GM12864 (cell line): ENCODE data around the gene TLDC2.

Experiments
- DNase-seq: peaks from one replicate; pipeline ENCODE4 v3.0.0-alpha.2; 2011; ENCODE audit warnings: low read depth
- H3K4me3 ChIP-seq: 2 replicates; pipeline ENCODE4 v1.5.1; 2011; ENCODE audit warnings: mild to moderate bottlenecking, low read depth, low read length, control low read depth
- TF ChIP-seq, protein P1 (sequence below): IDR thresholded peaks from 2 replicates; pipeline ENCODE4 v1.5.1; 2011; ENCODE audit warnings: low read depth, mild to moderate bottlenecking, moderate library complexity, low read length, control low read depth, inconsistent platforms; ENCODE audit errors: missing control alignments

TLDC2 gene

DNA sequence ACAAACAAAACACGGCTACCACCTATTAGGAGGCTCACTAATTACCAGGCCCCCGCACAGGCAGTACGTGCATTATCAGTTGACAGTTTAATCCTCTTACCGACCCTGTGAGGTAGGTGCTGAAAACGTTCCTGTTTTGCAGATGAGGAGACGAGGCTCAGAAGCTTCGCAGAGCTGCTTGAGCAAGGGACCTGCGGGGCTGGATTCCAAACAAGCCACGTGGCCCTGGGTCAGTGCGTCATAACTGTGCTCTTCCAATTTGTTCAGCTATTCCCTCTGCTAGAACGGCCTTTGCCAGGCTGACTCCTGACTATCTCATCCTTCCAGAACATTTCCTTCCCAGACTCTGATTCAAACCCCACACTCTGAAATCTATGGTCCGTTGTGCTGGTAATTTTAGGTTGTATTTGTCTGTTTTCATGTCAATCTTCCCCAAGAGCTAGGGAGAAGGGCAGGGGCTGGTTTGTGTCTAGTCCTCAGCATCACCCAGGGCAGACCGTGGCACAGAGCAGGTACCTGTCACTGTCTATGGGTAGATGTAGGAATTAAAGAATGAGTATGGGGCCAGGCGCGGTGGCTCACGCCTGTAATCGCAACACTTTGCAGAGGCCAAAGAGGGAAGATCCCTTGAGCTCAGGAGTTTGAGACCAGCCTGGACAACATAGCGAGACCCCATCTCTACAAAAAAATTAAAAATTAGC lies 28.8 kb upstream of the TLDC2 start:
- DNase-seq = no peak
- H3K4me3 ChIP-seq = no peak overlapping the region
- TF ChIP-seq, protein P1, sequence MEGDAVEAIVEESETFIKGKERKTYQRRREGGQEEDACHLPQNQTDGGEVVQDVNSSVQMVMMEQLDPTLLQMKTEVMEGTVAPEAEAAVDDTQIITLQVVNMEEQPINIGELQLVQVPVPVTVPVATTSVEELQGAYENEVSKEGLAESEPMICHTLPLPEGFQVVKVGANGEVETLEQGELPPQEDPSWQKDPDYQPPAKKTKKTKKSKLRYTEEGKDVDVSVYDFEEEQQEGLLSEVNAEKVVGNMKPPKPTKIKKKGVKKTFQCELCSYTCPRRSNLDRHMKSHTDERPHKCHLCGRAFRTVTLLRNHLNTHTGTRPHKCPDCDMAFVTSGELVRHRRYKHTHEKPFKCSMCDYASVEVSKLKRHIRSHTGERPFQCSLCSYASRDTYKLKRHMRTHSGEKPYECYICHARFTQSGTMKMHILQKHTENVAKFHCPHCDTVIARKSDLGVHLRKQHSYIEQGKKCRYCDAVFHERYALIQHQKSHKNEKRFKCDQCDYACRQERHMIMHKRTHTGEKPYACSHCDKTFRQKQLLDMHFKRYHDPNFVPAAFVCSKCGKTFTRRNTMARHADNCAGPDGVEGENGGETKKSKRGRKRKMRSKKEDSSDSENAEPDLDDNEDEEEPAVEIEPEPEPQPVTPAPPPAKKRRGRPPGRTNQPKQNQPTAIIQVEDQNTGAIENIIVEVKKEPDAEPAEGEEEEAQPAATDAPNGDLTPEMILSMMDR = no peak

DNA sequence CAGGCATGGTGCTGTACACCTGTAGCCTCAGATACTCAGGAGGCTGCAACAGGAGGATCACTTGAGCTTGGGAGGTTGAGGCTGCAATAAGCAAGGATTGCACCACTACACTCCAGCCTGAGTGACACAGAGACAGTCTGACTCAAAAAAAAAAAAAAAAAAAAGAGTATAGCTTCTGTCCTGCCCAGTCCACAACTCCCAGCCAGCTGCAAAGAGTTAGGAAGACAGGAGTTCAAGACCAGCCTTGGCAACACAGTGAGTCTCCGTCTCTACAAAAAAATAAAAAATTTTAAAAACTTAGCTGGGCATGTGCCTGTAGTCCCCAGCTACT lies 28.3 kb upstream of the TLDC2 start:
- H3K4me3 ChIP-seq = no peak overlapping the region
- TF ChIP-seq, protein P1 = no peak
- no peak for DNase-seq

DNA sequence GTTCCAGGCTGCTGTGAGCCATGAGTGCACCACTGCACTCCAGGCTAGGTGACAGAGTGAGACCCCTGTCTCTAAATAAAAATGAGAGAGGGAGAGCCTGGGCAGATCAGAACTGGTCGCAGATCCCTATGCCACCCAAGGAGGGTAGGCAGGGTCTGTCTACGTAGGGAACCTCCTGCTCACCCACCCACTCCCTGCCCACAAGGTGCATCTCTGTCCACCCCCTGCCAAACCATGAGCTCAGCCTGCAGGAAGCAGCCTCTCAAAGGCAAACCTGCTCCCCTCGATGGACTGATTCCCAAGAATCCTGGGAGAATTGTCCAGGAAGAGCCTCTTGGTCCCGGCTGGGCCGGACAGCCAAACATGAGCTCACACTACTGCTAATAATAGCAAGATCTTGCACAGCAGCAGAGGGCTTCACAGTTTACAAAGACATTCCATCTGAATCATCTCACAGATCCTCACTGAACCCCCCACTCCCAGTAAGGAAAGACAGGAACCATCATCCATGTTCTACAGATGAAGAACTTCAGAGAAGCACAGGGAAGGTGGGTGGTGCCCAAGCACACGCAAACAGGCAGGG lies 27.8 kb upstream of the TLDC2 start:
- no peak overlapping the region for H3K4me3 ChIP-seq
- DNase-seq = no peak

DNA sequence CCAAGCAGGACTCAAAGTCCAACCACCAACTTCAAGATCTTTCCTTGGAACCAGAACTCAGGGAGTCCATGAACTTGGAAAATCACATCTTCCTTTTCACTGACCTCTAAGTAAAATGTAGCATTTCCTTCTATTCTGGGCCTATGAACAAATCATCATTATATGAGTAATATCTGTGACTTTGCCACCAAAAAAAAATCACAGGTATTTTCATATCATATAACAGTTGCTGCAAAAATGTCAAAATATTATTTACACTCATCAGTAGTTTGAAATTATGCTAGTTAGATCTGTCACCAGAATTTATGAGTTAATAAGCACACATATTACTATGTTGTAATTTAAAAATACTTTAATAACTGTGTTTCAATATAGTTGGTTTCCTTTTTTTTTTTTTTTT lies 27.3 kb upstream of the TLDC2 start:
- DNase-seq = no peak
- TF ChIP-seq, protein P1 = no peak
- no peak overlapping the region for H3K4me3 ChIP-seq

More for the DNA sequence above, 27.8 kb upstream of the TLDC2 start:
- TF ChIP-seq, protein P1 = no peak

DNA sequence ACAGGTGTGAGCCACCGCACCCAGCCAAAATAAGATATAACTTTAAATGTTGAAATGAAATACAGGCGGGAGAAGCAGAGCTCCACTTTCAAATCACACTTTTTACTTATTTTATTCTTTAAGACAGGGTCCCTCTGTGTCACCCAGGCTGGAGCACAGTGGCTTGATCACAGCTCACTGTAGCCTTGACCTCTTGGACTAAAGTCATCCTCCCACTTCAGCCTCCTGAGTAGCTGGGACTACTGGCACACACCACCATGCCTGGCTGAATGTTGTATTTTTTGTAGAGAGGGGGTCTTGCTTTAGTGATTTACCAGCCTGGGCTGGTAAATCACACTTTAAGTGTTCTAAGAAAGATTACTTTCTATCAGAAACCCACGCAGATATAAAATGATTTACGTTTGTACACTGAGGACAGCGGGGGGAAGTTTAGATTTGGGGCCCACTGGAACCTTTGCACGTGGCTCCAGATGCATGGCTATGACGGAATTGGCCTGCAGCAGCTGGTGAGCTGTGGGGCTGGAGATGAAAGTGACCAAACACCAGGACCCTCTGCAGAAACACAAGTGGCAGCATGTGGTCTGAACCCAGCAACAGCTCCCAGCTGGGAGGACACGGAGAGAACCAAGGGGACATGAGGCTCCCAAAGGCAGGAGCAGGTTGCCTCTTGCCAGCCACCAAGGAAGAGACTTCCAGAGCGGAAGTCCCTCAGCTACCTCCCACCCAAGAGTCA lies 26.4 kb upstream of the TLDC2 start:
- TF ChIP-seq, protein P1 = no peak
- DNase-seq = no peak
- no peak overlapping the region for H3K4me3 ChIP-seq

DNA sequence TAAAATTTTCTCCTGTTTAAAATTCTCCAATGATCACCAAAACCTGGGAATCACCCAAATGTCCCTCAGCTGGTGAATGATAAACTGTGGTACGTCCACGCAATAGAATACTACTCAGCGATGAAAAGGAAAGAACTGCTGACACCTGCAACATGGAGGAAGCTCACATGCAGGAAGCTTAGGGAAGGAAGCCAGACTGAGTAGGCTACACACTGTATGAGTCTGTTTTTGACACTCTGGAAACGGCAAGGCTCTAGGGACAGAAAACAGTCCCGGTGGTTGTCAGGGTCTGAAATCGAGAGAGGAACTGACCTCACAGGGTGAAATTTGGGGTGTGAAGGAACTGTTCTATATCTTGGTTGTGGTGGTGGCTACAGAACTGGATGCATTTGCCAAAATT lies 25.2 kb upstream of the TLDC2 start:
- no peak for DNase-seq
- TF ChIP-seq, protein P1 = no peak
- H3K4me3 ChIP-seq = no peak overlapping the region
